ENCODE data around the gene OR6S1. TPM values are rescaled to one million over a fixed set of nuclear protein-coding genes. Genes with fewer than 3 reads are reported as not detected.

The OR6S1 gene
- total and polyA plus RNA-seq, 10 of the 15 experiments (the other 5 are each of a cell fraction or from before 2014, with no cell fraction given), result 0.22 to 0.67 (median 0.43) TPM; not detected in 4

DNA sequence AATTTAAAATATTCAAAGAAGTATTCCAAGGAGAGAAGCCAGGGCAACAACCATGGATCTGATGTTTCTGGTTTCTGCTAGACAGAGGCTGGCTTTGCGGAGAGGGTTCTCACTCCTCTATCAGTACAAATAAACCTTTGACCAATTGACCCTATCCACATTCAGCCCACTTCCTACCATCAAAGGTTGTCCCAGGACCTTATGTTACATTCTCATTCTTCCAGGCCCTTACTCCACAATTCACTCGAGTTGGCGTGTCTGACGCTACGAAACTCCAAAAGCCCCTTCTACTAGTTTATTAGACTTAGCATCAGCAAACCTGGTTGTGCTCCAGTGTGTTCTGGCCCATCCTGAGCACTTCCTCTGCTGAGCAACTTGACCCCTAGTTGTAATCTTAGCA lies 25.5 kb downstream of the OR6S1 start (continued):
- TF ChIP-seq ZNF207 (IDR thresholded peaks at IDR 0.05; ENCODE audit: borderline replicate concordance) (no peak), ZZZ3 (IDR thresholded peaks at IDR 0.05; ENCODE audit: control insufficient read depth, insufficient read length, low read depth) (no peak)

DNA sequence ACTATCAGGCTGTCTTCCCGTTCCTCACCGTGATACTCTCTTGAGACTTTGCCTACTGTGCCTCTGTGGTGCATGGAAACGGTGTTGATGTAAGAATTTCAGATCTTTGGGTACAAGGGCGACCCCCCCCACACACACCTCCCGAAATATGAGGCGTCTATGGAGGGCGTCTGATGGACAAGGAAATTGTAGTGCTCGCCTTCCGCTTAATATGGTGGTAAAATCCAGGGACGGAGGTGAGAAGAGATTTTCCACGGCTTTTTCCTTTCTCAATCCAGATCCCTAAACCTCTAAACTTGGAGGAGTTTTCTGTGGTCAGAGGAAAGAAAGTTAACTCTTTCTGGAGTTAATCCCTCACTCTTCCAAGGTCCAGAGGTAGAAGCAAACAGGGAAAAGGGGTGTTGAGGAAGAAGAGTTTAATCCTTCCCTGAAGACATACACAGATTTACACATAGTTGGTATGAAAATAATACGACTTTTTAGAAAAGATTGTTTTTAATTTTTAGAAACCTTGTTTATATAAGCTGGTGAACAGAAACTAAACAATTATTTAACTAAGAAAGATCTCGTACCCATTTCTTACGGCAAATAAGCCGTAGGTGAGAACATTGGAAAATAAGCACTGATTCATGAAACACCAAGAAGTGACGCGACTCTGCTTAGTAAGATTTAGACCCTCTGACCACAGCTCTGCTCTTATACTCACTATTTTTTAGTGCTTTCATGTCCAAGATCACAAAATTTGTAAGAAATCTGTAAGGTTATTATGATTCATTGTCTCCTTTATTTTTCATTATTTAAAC lies 27.3 kb downstream of the OR6S1 start:
- ChIA-PET POLR2A (interaction anchor here (0.6 to 2.9 kb wide), 4 partner anchors 18 to 68 kb away, joined by 6 to 19 read pairs (median 8); no protein-coding TSS in a partner anchor), SMC1A (ENCODE audit: uncharacterized antibody, unreplicated experiment) (interaction anchor here (0.9 to 3.9 kb wide), 13 partner anchors 8 to 286 kb away, joined by 3 to 38 read pairs (median 6); partner anchors contain the start of gene RNASE4), CTCF (interaction anchor here (1.0 to 10.3 kb wide), 15 partner anchors 9 to 310 kb away, joined by 3 to 163 read pairs (median 9); partner anchors contain the start of genes ANG, RNASE4 and TEP1), RAD21 (ENCODE audit: unreplicated experiment) (interaction anchor here (0.9 to 3.5 kb wide), 15 partner anchors 9 to 285 kb away, joined by 3 to 49 read pairs (median 7); partner anchors contain the start of genes ANG, PARP2, PIP4P1 and RNASE4)
- H4K20me1 ChIP-seq (ENCODE audit: control insufficient read depth, insufficient read depth), result no peaks in the 10 kb centered on the region
- 11% methylated on average over 17 of the region's 17 CpGs for WGBS (ENCODE audit: insufficient coverage, insufficient replicate concordance, low lambda C conversion rate, missing lambda C conversion rate)
- peaks cover 39% of the 10 kb centered on the region for H3K4me1 ChIP-seq (ENCODE audit: control insufficient read depth, insufficient read depth, low read length)
- FAIRE-seq (no peak), ATAC-seq (peak; percentile 7; the same call in 2 of the 3 replicates), DNase-seq (ENCODE audit: low read depth, low spot score) (no peak)
- no peaks in the 10 kb centered on the region for H3K9me3 ChIP-seq (replicated peaks; ENCODE audit: control insufficient read depth, insufficient read depth, low read length)
- H3K36me3 ChIP-seq (ENCODE audit: control insufficient read depth in 2 of 2, insufficient read depth in 2 of 2, low read length in 1 of 2), result no peaks in the 10 kb centered on the region
- peak overlapping the region; percentile 29; the same call in 1 of the 2 replicates for H3K27ac ChIP-seq (ENCODE audit: control insufficient read depth, insufficient read depth)
- peak overlapping the region; percentile 68 for H3K9ac ChIP-seq (ENCODE audit: control insufficient read depth, insufficient read depth, low read length)
- H3K4me3 ChIP-seq, result peak overlapping the region; percentile 89
- no TSS peak for BruUV-seq (replicated peaks)
- H3K27me3 ChIP-seq (replicated peaks in 1 of 2; ENCODE audit: control insufficient read depth in 2 of 2, insufficient read depth in 2 of 2, low read length in 1 of 2), result no peaks in the 10 kb centered on the region
- in situ Hi-C loops (cut with MboI), result loop anchor here (5.0 kb wide), 1 partner anchor 202 kb away; the partner anchor contains the start of gene TEP1
- H3K4me2 ChIP-seq (ENCODE audit: control insufficient read depth, insufficient read depth), result peak overlapping the region; percentile 97
- intact Hi-C loops (cut with micrococcal nuclease; ENCODE audit: unreplicated experiment), result loop anchor here (5.0 kb wide), 2 partner anchors 48 to 272 kb away; partner anchors contain the start of gene PARP2
- no peaks in the 10 kb centered on the region for H3K79me2 ChIP-seq (ENCODE audit: control insufficient read depth, insufficient read depth, low read length)
- peak overlapping the region; percentile 91 for H2AFZ ChIP-seq (ENCODE audit: control insufficient read depth, low read depth, low read length)
- TF ChIP-seq, protein P1, sequence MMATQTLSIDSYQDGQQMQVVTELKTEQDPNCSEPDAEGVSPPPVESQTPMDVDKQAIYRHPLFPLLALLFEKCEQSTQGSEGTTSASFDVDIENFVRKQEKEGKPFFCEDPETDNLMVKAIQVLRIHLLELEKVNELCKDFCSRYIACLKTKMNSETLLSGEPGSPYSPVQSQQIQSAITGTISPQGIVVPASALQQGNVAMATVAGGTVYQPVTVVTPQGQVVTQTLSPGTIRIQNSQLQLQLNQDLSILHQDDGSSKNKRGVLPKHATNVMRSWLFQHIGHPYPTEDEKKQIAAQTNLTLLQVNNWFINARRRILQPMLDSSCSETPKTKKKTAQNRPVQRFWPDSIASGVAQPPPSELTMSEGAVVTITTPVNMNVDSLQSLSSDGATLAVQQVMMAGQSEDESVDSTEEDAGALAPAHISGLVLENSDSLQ (IDR thresholded peaks at IDR 0.05), result no peak
- TF ChIP-seq SREBF2 (IDR thresholded peaks at IDR 0.05; ENCODE audit: low read length) (no peak), MTA2 (IDR thresholded peaks at IDR 0.05; ENCODE audit: low read depth) (no peak), RUNX3 (IDR thresholded peaks at IDR 0.05; ENCODE audit: low read length) (peak; percentile 48; the same call in 1 of the 2 replicates), IKZF2 (IDR thresholded peaks at IDR 0.05) (peak; percentile 5 to 8; a peak in 1 of 4 replicates)

Measured in GM12878 (cell line).